IMR-90 (cell line): ENCODE results near the gene ROBO2. TPM values are rescaled to one million over a fixed set of nuclear protein-coding genes. Genes with fewer than 3 reads are reported as not detected.

Source experiments
- ATAC-seq: fragments of 200-7000 bp; cut with Tn5 transposase; 2 replicates; pipeline ENCODE4 v1.9.1; 2020; ENCODE audit warnings: low read depth, mild to moderate bottlenecking, moderate library complexity
- BruUV-seq: library from RNA; stranded (reverse); fragments of 400-500 nt; replicated peaks from 2 replicates; lab custom pipeline; 2021; lab: Mats Ljungman, UMichigan
- CTCF ChIA-PET: fragments of 300-600 bp; formaldehyde crosslinking; extraction: SDS; loops from one replicate; lab custom pipeline; 2021; ENCODE audit warnings: antibody characterized with exemption; lab: Yijun Ruan, JAX
- POLR2A ChIA-PET: fragments of 300-600 bp; sonication (Branson Sonifier 250); formaldehyde crosslinking; loops from one replicate; lab custom pipeline; 2022; ENCODE audit warnings: antibody characterized with exemption; ENCODE audit not compliant: unreplicated experiment; lab: Charles Lee
- DNase-seq: peaks from one replicate; pipeline ENCODE4 v3.0.0; 2013
- H2AFZ ChIP-seq: replicated peaks from 2 replicates; pipeline ENCODE3; 2013; ENCODE audit warnings: low read length, mild to moderate bottlenecking; ENCODE audit not compliant: poor library complexity
- H2AK5ac ChIP-seq: 2 replicates; pipeline ENCODE4 v1.6.1; 2013; ENCODE audit warnings: low read depth, low read length, inconsistent platforms
- H2AK9ac ChIP-seq: replicated peaks from 2 replicates; pipeline ENCODE3; 2013; ENCODE audit warnings: mild to moderate bottlenecking, low read depth, low read length, moderate library complexity; ENCODE audit not compliant: poor library complexity
- H2BK120ac ChIP-seq: 2 replicates; pipeline ENCODE4 v1.6.1; 2013; ENCODE audit warnings: low read depth, low read length, inconsistent platforms
- H2BK15ac ChIP-seq: 3 replicates; pipeline ENCODE4 v1.6.1; 2013; ENCODE audit warnings: low read depth, low read length, inconsistent platforms
- H2BK20ac ChIP-seq: 2 replicates; pipeline ENCODE4 v1.6.1; 2013; ENCODE audit warnings: low read depth, mild to moderate bottlenecking, inconsistent platforms, low read length, moderate library complexity
- H2BK5ac ChIP-seq: 2 replicates; pipeline ENCODE4 v1.6.1; 2013; ENCODE audit warnings: mild to moderate bottlenecking, low read depth, low read length, inconsistent platforms; ENCODE audit not compliant: poor library complexity, severe bottlenecking
- H3K14ac ChIP-seq: replicated peaks from 2 replicates; pipeline ENCODE4 v1.6.1; 2013; ENCODE audit warnings: low read depth, low read length, inconsistent platforms
- H3K18ac ChIP-seq: 2 replicates; pipeline ENCODE4 v1.6.1; 2013; ENCODE audit warnings: low read depth, low read length, control low read depth
- H3K23ac ChIP-seq: 2 replicates; pipeline ENCODE4 v1.6.1; 2013; ENCODE audit warnings: low read depth, low read length, inconsistent platforms
- H3K27ac ChIP-seq: 2 replicates; pipeline ENCODE4 v1.5.1; 2013; ENCODE audit warnings: mild to moderate bottlenecking, control low read depth, low read length; ENCODE audit not compliant: insufficient read depth
- H3K27me3 ChIP-seq: 2 replicates; pipeline ENCODE4 v1.6.1; 2013; ENCODE audit warnings: low read length; ENCODE audit not compliant: control insufficient read depth, insufficient read depth
- H3K36me3 ChIP-seq: 2 replicates; pipeline ENCODE4 v1.6.1; 2013; ENCODE audit warnings: low read length, mixed read lengths; ENCODE audit not compliant: control insufficient read depth, insufficient read depth
- H3K4ac ChIP-seq: 2 replicates; pipeline ENCODE4 v1.6.1; 2013; ENCODE audit warnings: low read depth, low read length, inconsistent platforms
- H3K4me1 ChIP-seq: 2 replicates; pipeline ENCODE4 v1.6.1; 2013; ENCODE audit warnings: low read length, mixed read lengths; ENCODE audit not compliant: control insufficient read depth, insufficient read depth
- H3K4me2 ChIP-seq: 2 replicates; pipeline ENCODE4 v1.6.1; 2013; ENCODE audit warnings: low read depth, mild to moderate bottlenecking, control low read depth, low read length, moderate library complexity
- H3K4me3 ChIP-seq: 2 replicates; pipeline ENCODE4 v1.5.1; 2013; ENCODE audit warnings: low read depth, mild to moderate bottlenecking, control low read depth, low read length, moderate library complexity; ENCODE audit not compliant: insufficient read depth
- H3K56ac ChIP-seq: 2 replicates; pipeline ENCODE4 v1.6.1; 2013; ENCODE audit warnings: low read length, inconsistent platforms; ENCODE audit not compliant: insufficient read depth; ENCODE audit errors: extremely low read depth
- H3K79me1 ChIP-seq, 2 experiments: 2 replicates each; pipeline ENCODE4 v1.6.1; 2013; ENCODE audit warnings: low read length in 2 of 2, inconsistent platforms in 1 of 2, low read depth in 1 of 2
- H3K9ac ChIP-seq: 2 replicates; pipeline ENCODE4 v1.6.1; 2013; ENCODE audit warnings: low read depth, low read length, control low read depth
- H3K9me1 ChIP-seq: 2 replicates; pipeline ENCODE4 v1.6.1; 2013; ENCODE audit warnings: low read length, inconsistent platforms; ENCODE audit not compliant: insufficient read depth
- H3K9me3 ChIP-seq: 2 replicates; pipeline ENCODE4 v1.6.1; 2013; ENCODE audit warnings: low read length; ENCODE audit not compliant: control insufficient read depth, insufficient read depth
- H4K20me1 ChIP-seq: 2 replicates; pipeline ENCODE4 v1.6.1; 2013; ENCODE audit warnings: low read length, inconsistent platforms; ENCODE audit not compliant: insufficient read depth
- H4K5ac ChIP-seq: 2 replicates; pipeline ENCODE4 v1.6.1; 2013; ENCODE audit warnings: mild to moderate bottlenecking, low read depth, low read length, control low read depth
- H4K8ac ChIP-seq, 2 experiments: 2 replicates each; pipeline ENCODE4 v1.6.1; 2013; ENCODE audit warnings: low read depth in 2 of 2, low read length in 2 of 2, control low read depth in 1 of 2, inconsistent platforms in 1 of 2
- H4K91ac ChIP-seq: 2 replicates; pipeline ENCODE4 v1.6.1; 2013; ENCODE audit warnings: low read depth, low read length, inconsistent platforms; ENCODE audit not compliant: insufficient read depth
- ELK1 ChIP-seq: fragments of 150-350 bp; IDR thresholded peaks from 2 replicates; pipeline ENCODE4 v1.6.1; 2016; ENCODE audit warnings: low read depth, mild to moderate bottlenecking, low read length, moderate library complexity, borderline replicate concordance
- MAFK ChIP-seq: IDR thresholded peaks from 2 replicates; pipeline ENCODE4 v1.6.1; 2012; ENCODE audit warnings: low read depth, low read length, improper control_type of control experiment
- RAD21 ChIP-seq: IDR thresholded peaks from 2 replicates; pipeline ENCODE4 v1.6.1; 2012; ENCODE audit warnings: low read length, improper control_type of control experiment
- USF2 ChIP-seq: fragments of 150-350 bp; IDR thresholded peaks from 2 replicates; pipeline ENCODE4 v1.6.1; 2017; ENCODE audit warnings: mild to moderate bottlenecking, antibody characterized with exemption, low read length, low read depth
- WGBS, 2 experiments: methylation state at CpG; one replicate each; pipeline versions ENCODE4 v1.1.5 to v1.1.7; 2013; ENCODE audit warnings: missing lambda C conversion rate in 2 of 2; ENCODE audit not compliant: insufficient read length in 1 of 2; ENCODE audit errors: extremely low coverage in 2 of 2; 5-methylcytosine and 5-hydroxymethylcytosine counted together
- dilution Hi-C: fragments of 300-500 bp; cut with HindIII; formaldehyde crosslinking; loops from one replicate; pipeline ENCODE4 v1.14.3; 2018; ENCODE audit warnings: low sequenced_read_pairs; ENCODE audit not compliant: unreplicated experiment
- in situ Hi-C: fragments of 300-500 bp; cut with MboI; formaldehyde crosslinking; loops from 3 replicates; pipeline ENCODE4 v1.14.3; 2019; ENCODE audit warnings: low sequenced_read_pairs, inconsistent platforms, mixed read lengths
- intact Hi-C: fragments of 100-400 bp; cut with micrococcal nuclease; formaldehyde crosslinking; loops from 2 replicates; pipeline ENCODE4 v1.10.0; 2022
- polyA plus RNA-seq, 3 experiments: library from polyadenylated mRNA; depleted of rRNA; stranded (reverse); fragments of >200 nt; gene quantifications; 2 replicates each; pipeline ENCODE4 v1.2.3, GENCODE V29; 2012; ENCODE audit warnings: low replicate concordance in 1 of 3
- total RNA-seq: library from RNA; depleted of rRNA; stranded (reverse); fragments of >200 nt; gene quantifications from 2 replicates; pipeline ENCODE4 v1.2.3, GENCODE V29; 2012

The ROBO2 gene
- total and polyA plus RNA-seq, 2 of the 4 experiments (the other 2 are of a cell fraction), result 9.3 to 14.5 TPM

GRCh38 chr3:77055841-77056341, 16.0 kb downstream of the ROBO2 start:
- Histone ChIP-seq H3K18ac (no peak overlapping the region), H2BK5ac (no peak overlapping the region), H3K56ac (no peak overlapping the region), H4K20me1 (no peaks in the 10 kb centered on the region), H3K14ac (no peak overlapping the region), H4K5ac (no peak overlapping the region), H3K79me1 (no peaks in the 10 kb centered on the region), H3K36me3 (no peaks in the 10 kb centered on the region), H3K27ac (no peak overlapping the region), H2BK15ac (no peak overlapping the region), H3K9me3 (no peaks in the 10 kb centered on the region), H2BK120ac (no peak overlapping the region), H3K4me3 (no peak overlapping the region), H3K23ac (no peak overlapping the region), H3K27me3 (no peaks in the 10 kb centered on the region), H3K9ac (no peak overlapping the region), H4K8ac (no peak overlapping the region), H3K4me2 (no peak overlapping the region), H2AFZ (no peak overlapping the region), H2AK9ac (no peak overlapping the region), H3K4ac (no peak overlapping the region), H3K9me1 (no peaks in the 10 kb centered on the region), H4K91ac (no peak overlapping the region), H3K4me1 (no peaks in the 10 kb centered on the region), H2AK5ac (no peak overlapping the region), H2BK20ac (no peak overlapping the region)
- no CpG with 5 or more reads among the region's 4 CpGs for WGBS, 2 experiments
- dilution Hi-C loops (no loop called here), intact Hi-C loops (no loop called here), in situ Hi-C loops (no loop called here)
- ChIA-PET POLR2A (no interaction called here), CTCF (no interaction called here)
- BruUV-seq, result no TSS peak
- TF ChIP-seq ELK1 (no peak), MAFK (no peak), RAD21 (no peak), USF2 (no peak)
- DNase-seq, result peak; percentile 16
- no peak for ATAC-seq
